NB4 (cell line): ENCODE measurements around the gene ADORA2A.

Experiments used
- DNase-seq: peaks from one replicate; pipeline ENCODE4 v3.0.0; 2010; ENCODE audit warnings: low read depth
- H3K4me3 ChIP-seq: one replicate; pipeline ENCODE4 v1.5.1; 2011; ENCODE audit warnings: mild to moderate bottlenecking, low read depth, low read length, moderate library complexity
- MYC ChIP-seq: IDR thresholded peaks from 2 replicates; pipeline ENCODE4 v1.6.1; 2011; ENCODE audit warnings: low read depth, low read length
- POLR2A ChIP-seq: IDR thresholded peaks from 2 replicates; pipeline ENCODE4 v1.6.1; 2011; ENCODE audit warnings: mild to moderate bottlenecking; ENCODE audit not compliant: insufficient read length; ENCODE audit errors: extremely low read depth
- TF ChIP-seq, protein P1 (sequence below): IDR thresholded peaks from one replicate; pipeline ENCODE4 v1.5.1; 2012; ENCODE audit warnings: low read depth, low read length
- TF ChIP-seq, protein P2 (sequence below): IDR thresholded peaks from 2 replicates; pipeline ENCODE4 v1.6.1; 2011; ENCODE audit warnings: low read depth, low read length

ADORA2A gene

DNA sequence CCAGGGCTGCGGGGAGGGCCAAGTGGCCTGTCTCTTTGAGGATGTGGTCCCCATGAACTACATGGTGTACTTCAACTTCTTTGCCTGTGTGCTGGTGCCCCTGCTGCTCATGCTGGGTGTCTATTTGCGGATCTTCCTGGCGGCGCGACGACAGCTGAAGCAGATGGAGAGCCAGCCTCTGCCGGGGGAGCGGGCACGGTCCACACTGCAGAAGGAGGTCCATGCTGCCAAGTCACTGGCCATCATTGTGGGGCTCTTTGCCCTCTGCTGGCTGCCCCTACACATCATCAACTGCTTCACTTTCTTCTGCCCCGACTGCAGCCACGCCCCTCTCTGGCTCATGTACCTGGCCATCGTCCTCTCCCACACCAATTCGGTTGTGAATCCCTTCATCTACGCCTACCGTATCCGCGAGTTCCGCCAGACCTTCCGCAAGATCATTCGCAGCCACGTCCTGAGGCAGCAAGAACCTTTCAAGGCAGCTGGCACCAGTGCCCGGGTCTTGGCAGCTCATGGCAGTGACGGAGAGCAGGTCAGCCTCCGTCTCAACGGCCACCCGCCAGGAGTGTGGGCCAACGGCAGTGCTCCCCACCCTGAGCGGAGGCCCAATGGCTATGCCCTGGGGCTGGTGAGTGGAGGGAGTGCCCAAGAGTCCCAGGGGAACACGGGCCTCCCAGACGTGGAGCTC lies 13.5 kb downstream of the ADORA2A start:
- DNase-seq, result no peak

DNA sequence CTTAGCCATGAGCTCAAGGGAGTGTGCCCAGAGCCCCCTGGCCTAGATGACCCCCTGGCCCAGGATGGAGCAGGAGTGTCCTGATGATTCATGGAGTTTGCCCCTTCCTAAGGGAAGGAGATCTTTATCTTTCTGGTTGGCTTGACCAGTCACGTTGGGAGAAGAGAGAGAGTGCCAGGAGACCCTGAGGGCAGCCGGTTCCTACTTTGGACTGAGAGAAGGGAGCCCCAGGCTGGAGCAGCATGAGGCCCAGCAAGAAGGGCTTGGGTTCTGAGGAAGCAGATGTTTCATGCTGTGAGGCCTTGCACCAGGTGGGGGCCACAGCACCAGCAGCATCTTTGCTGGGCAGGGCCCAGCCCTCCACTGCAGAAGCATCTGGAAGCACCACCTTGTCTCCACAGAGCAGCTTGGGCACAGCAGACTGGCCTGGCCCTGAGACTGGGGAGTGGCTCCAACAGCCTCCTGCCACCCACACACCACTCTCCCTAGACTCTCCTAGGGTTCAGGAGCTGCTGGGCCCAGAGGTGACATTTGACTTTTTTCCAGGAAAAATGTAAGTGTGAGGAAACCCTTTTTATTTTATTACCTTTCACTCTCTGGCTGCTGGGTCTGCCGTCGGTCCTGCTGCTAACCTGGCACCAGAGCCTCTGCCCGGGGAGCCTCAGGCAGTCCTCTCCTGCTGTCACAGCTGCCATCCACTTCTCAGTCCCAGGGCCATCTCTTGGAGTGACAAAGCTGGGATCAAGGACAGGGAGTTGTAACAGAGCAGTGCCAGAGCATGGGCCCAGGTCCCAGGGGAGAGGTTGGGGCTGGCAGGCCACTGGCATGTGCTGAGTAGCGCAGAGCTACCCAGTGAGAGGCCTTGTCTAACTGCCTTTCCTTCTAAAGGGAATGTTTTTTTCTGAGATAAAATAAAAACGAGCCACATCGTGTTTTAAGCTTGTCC lies 14.3 kb downstream of the ADORA2A start:
- TF ChIP-seq POLR2A (no peak), MYC (no peak)
- TF ChIP-seq, protein P1, sequence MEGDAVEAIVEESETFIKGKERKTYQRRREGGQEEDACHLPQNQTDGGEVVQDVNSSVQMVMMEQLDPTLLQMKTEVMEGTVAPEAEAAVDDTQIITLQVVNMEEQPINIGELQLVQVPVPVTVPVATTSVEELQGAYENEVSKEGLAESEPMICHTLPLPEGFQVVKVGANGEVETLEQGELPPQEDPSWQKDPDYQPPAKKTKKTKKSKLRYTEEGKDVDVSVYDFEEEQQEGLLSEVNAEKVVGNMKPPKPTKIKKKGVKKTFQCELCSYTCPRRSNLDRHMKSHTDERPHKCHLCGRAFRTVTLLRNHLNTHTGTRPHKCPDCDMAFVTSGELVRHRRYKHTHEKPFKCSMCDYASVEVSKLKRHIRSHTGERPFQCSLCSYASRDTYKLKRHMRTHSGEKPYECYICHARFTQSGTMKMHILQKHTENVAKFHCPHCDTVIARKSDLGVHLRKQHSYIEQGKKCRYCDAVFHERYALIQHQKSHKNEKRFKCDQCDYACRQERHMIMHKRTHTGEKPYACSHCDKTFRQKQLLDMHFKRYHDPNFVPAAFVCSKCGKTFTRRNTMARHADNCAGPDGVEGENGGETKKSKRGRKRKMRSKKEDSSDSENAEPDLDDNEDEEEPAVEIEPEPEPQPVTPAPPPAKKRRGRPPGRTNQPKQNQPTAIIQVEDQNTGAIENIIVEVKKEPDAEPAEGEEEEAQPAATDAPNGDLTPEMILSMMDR, result no peak
- DNase-seq, result no peak
- H3K4me3 ChIP-seq, result no peak overlapping the region

More for the DNA sequence above, 13.5 kb downstream of the ADORA2A start:
- TF ChIP-seq MYC, result no peak
- TF ChIP-seq, protein P1, result no peak
- no peak for TF ChIP-seq POLR2A
- TF ChIP-seq, protein P2, sequence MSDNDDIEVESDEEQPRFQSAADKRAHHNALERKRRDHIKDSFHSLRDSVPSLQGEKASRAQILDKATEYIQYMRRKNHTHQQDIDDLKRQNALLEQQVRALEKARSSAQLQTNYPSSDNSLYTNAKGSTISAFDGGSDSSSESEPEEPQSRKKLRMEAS, result no peak
- H3K4me3 ChIP-seq, result no peak overlapping the region

DNA sequence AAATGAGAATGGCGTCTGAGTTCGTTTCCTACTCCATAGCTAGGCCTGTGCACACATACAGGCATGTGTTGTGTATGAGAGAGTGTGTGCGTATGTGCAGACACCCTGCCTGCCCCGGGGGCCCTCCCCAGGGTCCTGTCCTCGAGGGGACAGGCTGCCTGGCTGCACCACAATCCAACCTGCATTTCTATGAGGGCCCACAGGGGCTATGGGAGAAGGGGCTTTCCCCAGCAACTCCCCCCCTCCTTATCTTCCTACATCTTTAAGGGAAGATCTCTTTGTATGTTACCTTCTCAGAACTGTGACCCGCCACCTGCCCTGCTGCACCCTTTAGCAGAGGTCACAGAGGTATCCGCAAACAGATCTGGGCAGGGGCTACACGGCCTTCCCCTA lies 14.9 kb downstream of the ADORA2A start:
- DNase-seq, result no peak
- TF ChIP-seq POLR2A, result no peak
- TF ChIP-seq MYC, result no peak
- TF ChIP-seq, protein P2, result no peak
- TF ChIP-seq, protein P1, result no peak
- H3K4me3 ChIP-seq, result no peak overlapping the region

DNA sequence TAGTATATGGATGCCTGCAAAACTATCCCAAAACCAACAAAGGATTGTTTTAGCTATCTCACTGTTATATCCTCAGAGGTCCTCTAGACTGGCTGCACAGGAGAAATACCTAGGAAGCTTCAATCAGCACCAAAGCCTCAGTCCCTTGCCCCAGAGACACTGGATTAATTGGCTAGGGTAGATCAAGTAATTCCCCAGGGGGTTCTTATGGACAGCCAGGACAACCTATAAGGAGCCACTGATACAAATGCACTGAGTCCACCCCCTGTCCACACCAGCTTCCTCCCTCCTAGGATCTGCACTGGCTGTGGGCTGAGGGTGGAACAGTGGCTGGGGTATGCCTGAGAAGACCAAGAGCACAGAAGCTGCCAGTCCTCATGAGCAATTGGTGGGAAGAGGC lies 16.3 kb downstream of the ADORA2A start:
- DNase-seq, result no peak
- TF ChIP-seq, protein P1, result no peak
- TF ChIP-seq, protein P2, result no peak
- TF ChIP-seq POLR2A (no peak), MYC (no peak)
- no peak overlapping the region for H3K4me3 ChIP-seq

DNA sequence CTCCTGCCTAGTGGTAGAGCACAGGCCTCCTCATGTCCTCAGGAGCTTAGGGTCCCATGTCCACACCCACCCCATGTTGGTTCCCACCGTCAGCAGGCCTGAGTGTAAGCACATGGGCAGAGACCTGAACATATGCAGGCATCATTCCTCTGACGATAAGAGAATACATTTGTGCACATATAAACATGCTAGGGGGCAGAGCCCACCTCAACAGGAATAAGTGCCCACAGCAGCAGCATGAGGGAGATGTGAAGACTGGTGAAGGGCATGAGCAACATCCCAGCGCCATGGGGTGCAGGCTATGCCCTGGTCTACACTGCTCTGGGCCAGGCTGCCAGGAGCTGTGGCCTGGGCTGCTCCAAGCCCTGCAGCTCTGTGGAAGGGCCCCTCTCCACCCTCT lies 16.9 kb downstream of the ADORA2A start:
- TF ChIP-seq, protein P2, result no peak
- TF ChIP-seq MYC (no peak), POLR2A (no peak)
- TF ChIP-seq, protein P1, result no peak
- no peak overlapping the region for H3K4me3 ChIP-seq
- no peak for DNase-seq
